SH-SY5Y (cell line): Measurements from ENCODE around the gene UBE2C.

Source experiments
- GATA2 ChIP-seq: IDR thresholded peaks from 2 replicates; pipeline ENCODE4 v1.6.1; 2011; ENCODE audit warnings: mild to moderate bottlenecking, low read depth, low read length
- GATA3 ChIP-seq: IDR thresholded peaks from 2 replicates; pipeline ENCODE4 v1.6.1; 2011; ENCODE audit warnings: low read depth, mild to moderate bottlenecking, low read length, moderate library complexity

DNA sequence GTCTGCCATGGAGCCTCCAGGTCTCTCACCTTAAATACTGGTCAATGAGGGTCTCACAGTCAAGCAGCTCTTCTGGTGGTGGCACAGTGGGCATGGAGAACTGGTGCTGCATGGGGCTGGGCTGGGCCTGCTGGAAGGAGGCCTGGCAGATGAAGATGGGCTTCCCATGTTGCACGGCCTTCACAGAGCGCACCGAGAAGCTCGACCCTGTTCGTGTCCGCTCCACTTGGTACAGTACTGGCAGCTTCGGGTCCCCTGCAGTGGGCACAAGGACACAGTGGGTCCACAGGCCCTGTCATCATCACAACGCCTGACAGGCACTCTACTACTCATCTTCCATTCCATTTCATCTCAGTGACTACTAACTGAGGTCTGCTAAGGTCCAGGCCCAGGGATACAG, 36.0 kb downstream of the UBE2C start:
- TF ChIP-seq GATA2 (no peak), GATA3 (no peak)
